Measurements from ENCODE around the gene RBMS1.
"Not testable (repeated sequence)": the region's sequence is repeated elsewhere in the genome, so short reads cannot be mapped to it uniquely, and the experiment has no call there.

Gene RBMS1

DNA sequence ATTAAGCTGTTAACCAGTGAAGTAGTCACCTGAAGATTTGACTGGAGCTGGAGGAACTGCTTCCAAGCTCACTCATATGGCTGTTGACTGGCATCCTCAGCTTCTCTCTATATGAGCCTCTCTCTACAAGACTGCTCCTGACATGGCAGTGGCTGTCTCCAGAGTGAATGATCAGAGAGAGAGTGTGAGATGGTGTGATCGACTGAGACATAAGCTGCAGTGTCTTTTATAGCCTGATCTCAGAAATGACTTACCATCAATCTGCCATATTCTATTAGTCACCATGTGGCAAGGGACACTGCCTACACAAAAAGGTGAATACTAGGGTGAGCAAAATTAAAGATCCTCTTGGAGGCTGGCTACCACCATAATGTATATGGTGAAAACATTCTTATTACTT is 7.8 kb upstream of the RBMS1 start:
- no peak for DNase-seq

- DNase-seq: no peak
Measured at GRCh38 chr2:160499865-160500264, 6.3 kb upstream of the RBMS1 start.

DNA sequence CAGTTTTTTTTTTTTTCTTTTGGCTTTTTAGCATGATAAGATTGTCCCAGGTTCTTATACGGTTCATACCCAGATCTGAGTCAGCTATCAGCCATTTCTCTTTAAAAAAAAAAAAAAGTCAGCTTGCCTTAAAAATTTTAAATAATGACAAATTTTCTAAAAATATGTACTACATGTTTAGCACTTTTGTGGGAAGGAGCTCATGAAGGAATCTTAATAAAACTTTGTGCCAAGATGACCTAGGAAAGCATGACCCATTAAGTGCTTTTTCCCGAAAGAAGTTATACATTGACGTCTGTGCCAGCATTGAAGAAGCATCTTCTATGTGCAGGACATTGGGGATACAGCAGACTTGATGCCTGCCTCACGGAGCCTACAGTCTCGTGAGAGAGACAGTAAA is 4.5 kb upstream of the RBMS1 start:
- DNase-seq: no peak

GRCh38 chr2:160494201-160494644 is 616 bp upstream of the RBMS1 start:
- DNase-seq: no peak

DNA sequence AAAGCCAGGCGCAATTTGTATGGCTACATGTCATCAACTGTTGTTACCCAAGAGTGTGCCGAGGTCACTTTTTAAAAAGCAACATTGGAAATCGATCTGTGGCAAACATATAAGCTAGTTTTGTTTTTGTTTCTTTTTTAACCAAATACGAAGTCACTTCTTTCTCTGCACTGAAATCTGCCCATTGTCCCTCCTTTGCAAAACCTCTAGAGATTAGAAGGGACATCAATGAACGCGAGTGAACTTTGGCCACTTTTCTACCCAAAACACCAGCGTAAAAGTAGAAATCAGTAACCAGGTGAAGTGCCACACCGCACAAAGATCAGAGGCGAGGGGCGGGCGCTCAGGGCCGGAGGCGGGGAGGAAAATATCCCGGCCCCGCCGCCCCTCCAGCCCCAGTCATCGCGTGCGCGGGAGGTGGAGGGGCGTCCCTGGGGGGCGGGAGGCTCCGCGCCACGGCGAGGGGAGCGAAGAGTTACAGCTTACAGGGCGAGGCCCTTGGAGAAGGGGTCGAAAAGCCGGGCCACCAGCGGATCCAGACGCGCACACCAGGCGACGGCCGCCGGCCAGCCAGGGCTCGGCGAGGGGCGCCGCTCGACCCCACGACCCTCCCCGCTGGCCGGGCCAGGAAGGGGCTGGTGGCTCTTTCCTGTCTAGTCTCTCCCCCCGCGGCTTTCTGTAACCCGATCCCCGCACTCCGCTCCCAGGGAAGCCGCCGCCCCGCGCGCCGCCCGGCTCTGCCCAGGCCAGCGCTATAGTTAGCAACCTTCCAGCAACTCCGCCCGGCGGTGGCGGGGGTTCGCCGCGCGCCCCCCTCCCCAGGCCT is 993 bp downstream of the RBMS1 start:
- peak; percentile 59 for DNase-seq

DNA sequence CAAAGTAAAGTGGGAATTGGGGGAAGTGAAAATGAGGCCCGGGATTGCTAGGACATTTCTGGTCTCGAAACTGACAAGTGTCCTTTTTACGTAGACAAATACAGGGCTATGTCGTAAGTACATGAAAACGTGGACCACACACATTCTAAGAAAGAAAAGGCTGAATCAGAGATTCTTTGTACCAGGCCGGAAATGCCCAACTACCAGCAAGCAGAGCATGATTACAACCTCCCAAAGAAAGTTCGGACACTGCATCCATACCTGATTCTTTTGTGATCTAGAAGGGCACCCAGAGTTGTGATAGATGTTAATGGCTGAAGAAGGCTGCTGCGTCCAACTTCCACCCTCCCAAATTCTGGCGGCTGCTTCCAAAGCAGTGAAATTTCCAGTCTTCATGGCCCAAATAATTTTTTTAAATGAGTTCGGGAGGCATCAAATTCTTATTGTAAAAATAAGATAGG is 1.7 kb downstream of the RBMS1 start:
- peak; percentile 62 for DNase-seq

DNA sequence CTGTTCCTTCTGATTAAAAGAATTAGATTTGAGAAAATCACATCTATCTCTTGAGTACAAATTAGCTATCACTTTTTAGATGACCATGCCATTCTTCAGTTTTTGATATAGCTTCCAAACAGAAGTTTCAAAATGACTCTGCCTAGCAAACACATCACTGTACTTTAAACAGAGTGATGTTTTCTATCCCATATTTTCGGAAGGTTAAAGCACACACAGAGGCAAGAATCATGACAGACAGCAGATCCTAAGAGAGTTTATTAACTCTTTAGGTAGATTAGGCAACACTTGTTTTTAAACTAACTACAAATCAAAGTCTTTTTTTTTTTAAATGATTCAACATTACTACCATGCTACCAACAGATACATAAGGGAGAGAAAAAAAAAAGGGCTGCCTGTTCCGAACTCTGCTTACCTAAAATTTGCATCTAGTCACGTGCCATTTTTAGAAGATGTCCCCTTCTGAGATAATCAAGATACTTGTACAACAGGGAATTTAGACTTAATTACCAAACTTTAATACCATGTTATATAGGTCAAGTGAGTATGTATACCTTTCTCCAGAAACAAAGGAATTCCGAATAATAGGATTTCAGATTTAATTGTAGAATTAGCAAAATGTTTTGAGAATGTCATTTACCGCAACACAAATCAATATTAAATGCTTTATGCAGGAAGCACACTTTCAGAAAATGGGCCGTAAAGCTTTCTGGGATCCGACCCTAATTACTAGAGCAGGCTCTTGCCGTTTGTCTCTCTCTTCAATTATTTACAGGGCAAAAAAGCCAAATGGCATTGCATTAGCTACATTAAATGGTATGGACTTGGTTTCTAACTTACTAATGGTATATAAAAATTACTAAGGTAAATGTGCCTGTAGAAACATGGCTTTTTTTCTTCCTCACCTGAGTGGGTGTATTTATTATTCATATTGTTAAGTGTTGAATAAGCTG is 2.6 kb downstream of the RBMS1 start:
- peak; percentile 62 for DNase-seq

- DNase-seq: peak; percentile 68
Measured at GRCh38 chr2:160489111-160489510, 4.5 kb downstream of the RBMS1 start.

DNA sequence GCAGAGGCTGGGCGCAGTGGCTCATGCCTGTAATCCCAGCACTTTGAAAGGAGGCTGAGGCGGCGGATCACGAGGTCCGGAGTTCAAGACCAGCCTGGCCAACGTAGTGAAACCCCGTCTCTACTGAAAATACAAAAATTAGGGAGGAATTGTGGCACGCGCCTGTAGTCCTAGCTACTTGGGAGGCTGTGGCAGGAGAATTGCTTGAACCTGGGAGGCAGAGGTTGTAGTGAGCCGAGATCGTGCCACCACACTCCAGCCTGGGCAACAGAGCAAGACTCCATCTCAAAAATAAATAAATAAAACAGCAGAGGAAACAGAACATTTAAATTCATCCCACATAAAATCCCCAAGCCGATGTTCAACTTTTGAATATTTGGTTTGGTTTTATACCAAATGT is 5.3 kb downstream of the RBMS1 start:
- not testable (repeated sequence) for DNase-seq

DNA sequence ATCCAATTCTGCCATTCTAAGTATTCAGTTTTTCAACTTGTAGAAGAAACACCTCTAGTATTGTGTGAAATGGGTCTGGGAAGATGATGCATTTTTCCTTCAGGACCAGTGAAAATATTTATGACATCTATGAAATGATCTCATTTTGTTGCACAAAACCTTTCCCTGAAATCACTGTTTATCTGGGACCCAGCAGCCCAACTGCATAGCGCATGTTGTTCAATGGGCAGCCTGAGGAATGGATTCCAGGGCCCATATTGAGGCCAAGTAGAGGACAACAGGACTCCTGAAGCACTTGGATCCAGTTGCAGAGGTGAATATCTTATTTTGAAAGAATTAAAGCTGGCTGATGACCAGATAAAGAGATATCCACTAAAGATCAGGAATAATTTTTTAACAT is 7.3 kb downstream of the RBMS1 start:
- DNase-seq: no peak

DNA sequence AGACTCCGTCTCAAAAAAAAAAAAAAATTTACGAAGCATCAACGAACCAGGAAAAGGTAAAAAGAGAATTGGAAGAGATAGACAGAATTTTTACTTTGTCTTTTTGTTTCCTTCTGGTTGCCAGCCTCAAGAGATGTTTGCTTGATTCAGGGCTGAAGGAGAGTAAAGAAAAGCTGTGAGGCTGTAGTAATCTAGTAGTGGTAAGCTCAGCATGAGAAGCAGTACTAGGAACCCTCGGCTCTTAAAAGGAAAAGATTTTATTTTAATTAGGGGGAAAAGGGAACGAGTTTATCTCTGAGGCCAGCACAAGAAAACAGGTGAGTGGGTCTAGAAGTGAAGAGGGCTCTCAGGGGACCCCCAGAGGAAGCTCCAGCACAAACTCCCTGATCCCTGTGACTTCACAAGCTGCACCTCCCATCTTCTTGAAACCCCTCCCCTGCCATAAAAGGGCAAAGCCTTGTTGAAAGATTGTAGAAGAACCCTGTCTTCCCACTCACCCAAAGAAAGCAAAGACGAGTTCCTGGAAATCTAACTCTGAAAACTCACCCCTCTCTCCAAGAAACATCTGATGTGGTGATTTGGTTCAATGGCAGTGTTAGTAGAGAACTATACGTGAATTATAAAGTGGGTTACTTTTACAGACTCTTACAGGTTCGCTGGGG is 8.6 kb downstream of the RBMS1 start:
- DNase-seq: peak; percentile 66

DNA sequence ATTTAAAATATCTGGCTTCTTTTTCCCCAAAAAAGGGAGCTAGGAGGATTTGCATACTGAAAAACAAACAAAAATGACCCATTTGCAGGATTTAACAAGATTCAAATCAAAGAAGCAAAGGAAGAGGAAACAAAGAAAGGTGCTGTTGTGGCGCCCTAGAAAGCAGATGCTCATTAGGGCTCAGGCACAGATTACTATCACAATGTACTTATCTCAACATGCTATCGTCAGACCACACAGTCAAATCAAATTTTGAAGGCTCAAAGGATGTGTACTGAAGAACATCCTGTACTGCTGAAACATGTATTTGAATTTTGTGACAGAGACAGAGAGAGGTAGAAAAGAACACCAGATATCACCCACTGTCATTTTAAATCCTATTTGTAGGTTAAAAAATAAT is 10.9 kb downstream of the RBMS1 start:
- peak; percentile 76 for DNase-seq

DNA sequence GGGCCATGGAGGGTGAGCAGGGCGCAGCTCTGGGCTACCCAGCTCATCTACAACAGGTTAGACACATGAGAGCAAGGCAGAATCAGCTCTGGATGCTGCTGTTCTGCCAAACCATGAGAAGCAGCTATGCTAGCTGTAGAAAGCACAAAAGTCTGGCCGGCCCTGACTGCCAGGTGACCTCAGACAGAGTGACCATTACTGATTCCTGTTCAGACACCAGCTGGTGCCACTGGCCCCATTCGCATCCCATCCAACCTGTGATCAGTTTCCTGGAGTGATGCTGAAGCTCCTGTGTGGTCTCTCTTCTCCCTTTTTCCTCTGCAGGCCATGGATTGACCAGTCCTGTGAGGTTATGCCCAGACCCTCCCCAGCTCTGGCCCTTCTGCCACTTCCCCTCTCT is 14.3 kb downstream of the RBMS1 start:
- no peak for DNase-seq

- no peak for DNase-seq
Measured at GRCh38 chr2:160478660-160479059, 14.9 kb downstream of the RBMS1 start.

- DNase-seq: no peak
Measured at GRCh38 chr2:160477032-160477431, 16.6 kb downstream of the RBMS1 start.

DNA sequence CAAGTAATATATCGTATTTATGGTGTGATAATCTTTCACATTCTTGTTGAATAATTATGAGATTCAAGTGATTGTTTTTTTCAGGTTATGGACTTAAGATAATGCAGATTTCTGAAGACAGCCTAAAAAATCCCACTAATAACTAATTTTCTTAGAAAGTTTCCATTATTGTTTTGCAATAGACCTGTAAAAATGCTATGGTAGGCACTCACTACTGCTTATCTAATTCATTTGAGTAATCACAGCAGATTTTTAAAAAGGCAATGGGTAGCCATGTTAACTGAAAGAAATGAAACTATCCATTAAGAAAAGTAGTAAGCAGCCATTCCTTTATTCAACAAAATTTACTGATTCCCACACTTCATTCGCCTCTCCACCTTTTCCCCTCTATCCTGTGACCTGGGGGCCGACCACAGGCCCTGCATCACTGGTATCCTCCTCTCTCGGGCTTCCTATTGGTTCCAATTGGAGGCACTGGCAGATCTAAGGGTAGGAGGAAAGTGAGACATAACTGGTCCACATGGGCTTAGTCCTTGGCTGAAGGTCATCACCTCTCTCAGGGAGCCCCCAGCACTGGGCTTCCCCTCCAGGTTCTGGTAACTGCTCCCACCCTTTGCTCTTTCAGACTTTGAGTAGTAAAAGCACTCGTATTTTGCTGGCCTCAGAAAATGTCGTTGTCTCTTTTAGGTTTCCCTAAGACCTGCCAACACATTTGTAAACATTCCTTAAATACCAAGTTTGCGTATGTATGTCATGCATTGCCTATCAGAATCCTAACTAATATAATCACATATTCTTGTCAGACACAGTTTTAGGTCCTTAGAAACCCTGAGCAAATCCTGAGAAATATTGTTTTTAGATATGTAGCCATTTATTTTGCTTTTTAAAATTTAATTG is 18.5 kb downstream of the RBMS1 start:
- DNase-seq: no peak

DNA sequence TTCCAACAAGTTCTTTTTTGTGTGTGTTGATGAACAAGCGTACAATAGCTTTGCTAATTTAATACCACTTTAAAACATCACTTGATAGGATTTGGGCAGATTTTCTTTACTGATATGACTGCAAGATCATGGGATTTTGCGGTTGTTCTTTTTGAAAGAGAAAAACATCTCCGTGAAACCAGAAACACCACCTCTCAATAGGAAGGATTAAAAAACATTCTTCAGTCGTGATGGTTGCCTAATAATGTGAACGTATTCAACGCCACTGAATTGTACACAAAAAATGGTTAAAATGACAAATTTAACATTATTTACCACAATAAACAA is 19.3 kb downstream of the RBMS1 start:
- peak; percentile 36 for DNase-seq

DNA sequence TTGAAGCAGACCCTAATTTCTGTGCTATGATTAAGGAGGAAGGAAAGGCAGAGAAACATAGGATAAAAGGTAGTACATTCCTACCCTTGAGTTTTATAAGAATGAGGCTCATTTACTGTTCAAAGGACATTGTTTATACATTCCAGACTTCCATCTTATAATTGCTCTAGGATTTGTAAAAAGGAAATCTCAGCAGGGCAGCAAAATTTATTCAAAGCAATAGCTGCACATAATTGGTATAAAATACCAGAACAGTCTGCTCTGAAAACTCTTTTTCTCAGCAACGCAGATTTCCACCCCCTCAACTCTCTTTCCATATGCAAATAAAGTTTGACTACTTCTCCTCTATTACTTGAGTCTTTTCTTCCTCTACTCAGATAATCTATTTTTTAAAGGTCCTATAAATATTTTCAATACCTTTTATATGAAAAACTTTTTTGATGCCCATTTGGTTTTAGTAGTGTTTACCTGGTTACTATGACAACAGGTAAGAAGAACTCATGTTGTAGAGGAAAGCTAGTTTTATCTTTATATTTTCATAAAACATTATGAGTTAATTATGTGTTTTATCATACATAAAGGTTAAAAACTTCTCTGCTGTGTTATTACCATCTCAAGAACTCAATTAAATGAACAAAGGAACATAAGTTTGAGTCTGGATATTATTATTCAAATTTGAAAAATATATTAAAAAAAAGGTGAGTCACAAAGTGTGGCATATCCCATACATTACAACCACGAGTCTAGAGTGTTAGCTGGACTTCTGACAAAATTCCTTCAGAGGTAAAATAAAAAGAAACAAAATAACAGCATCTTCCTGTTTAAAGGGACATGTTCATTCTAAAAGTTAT is 19.9 kb downstream of the RBMS1 start:
- DNase-seq: no peak

- peak; percentile 53 for DNase-seq
Measured at GRCh38 chr2:160472839-160473251, 20.8 kb downstream of the RBMS1 start.

- peak; percentile 76 for DNase-seq
Measured at GRCh38 chr2:160471950-160472349, 21.7 kb downstream of the RBMS1 start.

DNA sequence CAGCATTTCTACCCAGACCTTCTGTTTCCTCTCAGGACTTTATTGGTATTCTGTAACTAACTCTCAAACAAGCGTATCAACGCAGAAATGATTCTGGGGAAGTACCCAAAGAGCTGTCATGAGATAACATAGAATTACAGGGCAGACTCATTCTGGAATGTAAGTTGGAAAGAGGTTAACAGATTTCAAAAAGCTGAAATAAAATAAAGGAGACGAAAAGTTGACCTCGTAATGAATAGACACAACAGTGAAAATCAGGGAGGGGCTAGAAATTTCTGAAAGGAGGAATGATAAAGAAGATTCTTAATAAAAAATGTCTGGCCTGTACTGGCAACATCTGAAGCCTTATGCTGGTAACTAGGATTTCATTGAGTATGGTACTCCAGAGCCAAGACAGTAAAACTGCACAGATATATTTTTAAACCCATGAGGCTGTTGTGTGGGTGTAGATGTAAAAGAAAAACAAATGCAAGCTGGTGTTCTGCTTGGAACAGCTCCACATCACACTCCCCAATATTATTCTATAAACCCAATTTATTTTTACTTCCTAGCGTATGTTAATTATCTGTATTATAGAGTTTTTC is 23.9 kb downstream of the RBMS1 start:
- DNase-seq: no peak
